Activated CD4-positive, alpha-beta T cell treated with anti-CD3 and anti-CD28 coated beads for 36 hours (primary cell): Measurements from ENCODE around the gene CYP4F8. TPM values are rescaled to one million over a fixed set of nuclear protein-coding genes. Genes with fewer than 3 reads are reported as not detected.
"Not testable (repeated sequence)": the region's sequence is repeated elsewhere in the genome, so short reads cannot be mapped to it uniquely, and the experiment has no call there.

Source experiments
- ATAC-seq: fragments of 200-7000 bp; cut with Tn5 transposase; one replicate; pipeline ENCODE4 v1.10.0; 2021; ENCODE audit warnings: mild to moderate bottlenecking, moderate library complexity
- CTCF ChIA-PET: fragments of 350-600 bp; sonication (Branson Sonifier 250); formaldehyde crosslinking; loops from one replicate; lab custom pipeline; 2021; ENCODE audit warnings: antibody characterized with exemption; lab: Charles Lee
- POLR2A ChIA-PET: fragments of 350-600 bp; sonication (Branson Sonifier 250); formaldehyde crosslinking; loops from one replicate; lab custom pipeline; 2021; ENCODE audit warnings: antibody characterized with exemption, inconsistent platforms; lab: Charles Lee
- DNase-seq: peaks from one replicate; pipeline ENCODE4 v3.0.0-alpha.2; 2020
- H3K27ac Mint-ChIP-seq: one replicate; pipeline ENCODE4 v1.8.0; 2021; ENCODE audit warnings: mixed read lengths
- H3K27me3 Mint-ChIP-seq: one replicate; pipeline ENCODE4 v1.8.0; 2021; ENCODE audit warnings: mixed read lengths
- H3K36me3 Mint-ChIP-seq: one replicate; pipeline ENCODE4 v1.8.0; 2021; ENCODE audit warnings: low read depth, mixed read lengths
- H3K4me1 Mint-ChIP-seq: one replicate; pipeline ENCODE4 v1.8.0; 2021; ENCODE audit warnings: mixed read lengths
- H3K4me3 Mint-ChIP-seq: one replicate; pipeline ENCODE4 v1.8.0; 2021; ENCODE audit warnings: mild to moderate bottlenecking, moderate library complexity, mixed read lengths
- H3K9me3 Mint-ChIP-seq: one replicate; pipeline ENCODE4 v1.8.0; 2021; ENCODE audit warnings: low read depth, mixed read lengths
- intact Hi-C, 2 experiments: fragments of 100-400 bp; cut with DNase I in 1 of 2; cut with micrococcal nuclease in 1 of 2; formaldehyde crosslinking; loops; one replicate each; pipeline versions ENCODE4 v1.14.2 to v1.15.1; 2022 to 2024; cut with DNase I, micrococcal nuclease
- total RNA-seq, 2 experiments: library from RNA; stranded (reverse); gene quantifications; one replicate each; pipeline ENCODE4 v1.2.3, GENCODE V29; 2021

The CYP4F8 gene
- total RNA-seq, 2 experiments from 2014 or later: not detected

- ATAC-seq: no peak
- H3K27ac Mint-ChIP-seq: no peak overlapping the region
- H3K4me1 Mint-ChIP-seq: no peaks in the 10 kb centered on the region
- no peak for DNase-seq
- H3K36me3 Mint-ChIP-seq: no peaks in the 10 kb centered on the region
- no peak overlapping the region for H3K4me3 Mint-ChIP-seq
- H3K9me3 Mint-ChIP-seq: no peaks in the 10 kb centered on the region
- POLR2A ChIA-PET: no interaction called here
- CTCF ChIA-PET: no interaction called here
- intact Hi-C loops: no loop called here
- peaks cover 28% of the 10 kb centered on the region for H3K27me3 Mint-ChIP-seq
Measured at GRCh38 chr19:15589760-15590451, 25.1 kb upstream of the CYP4F8 start.

DNA sequence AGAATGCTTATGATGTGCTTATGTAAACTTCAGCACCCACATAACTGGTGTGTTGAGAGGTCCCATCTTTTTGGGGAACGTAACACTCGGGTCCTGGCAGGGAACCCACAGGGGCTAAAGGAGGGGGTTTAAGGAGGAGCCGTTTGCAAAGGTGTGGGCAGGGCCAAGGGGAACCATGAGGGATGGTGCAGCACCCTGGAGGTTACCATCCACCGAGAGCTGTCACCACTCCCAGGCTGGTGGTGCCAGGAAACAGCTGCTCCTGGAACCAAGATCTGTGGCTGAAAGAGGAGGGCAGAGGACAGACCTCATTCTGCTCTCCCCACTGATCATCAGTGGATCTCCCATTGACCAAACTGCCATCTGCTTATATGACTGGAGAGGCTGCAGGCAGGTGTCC lies 23.2 kb upstream of the CYP4F8 start:
- no peaks in the 10 kb centered on the region for H3K4me1 Mint-ChIP-seq
- peaks cover 38% of the 10 kb centered on the region for H3K27me3 Mint-ChIP-seq
- no peak overlapping the region for H3K27ac Mint-ChIP-seq
- H3K36me3 Mint-ChIP-seq: peaks cover 3% of the 10 kb centered on the region
- DNase-seq: no peak
- ChIA-PET CTCF (no interaction called here), POLR2A (no interaction called here)
- intact Hi-C loops: no loop called here
- peaks cover 3% of the 10 kb centered on the region for H3K9me3 Mint-ChIP-seq
- no peak overlapping the region for H3K4me3 Mint-ChIP-seq
- ATAC-seq: no peak

DNA sequence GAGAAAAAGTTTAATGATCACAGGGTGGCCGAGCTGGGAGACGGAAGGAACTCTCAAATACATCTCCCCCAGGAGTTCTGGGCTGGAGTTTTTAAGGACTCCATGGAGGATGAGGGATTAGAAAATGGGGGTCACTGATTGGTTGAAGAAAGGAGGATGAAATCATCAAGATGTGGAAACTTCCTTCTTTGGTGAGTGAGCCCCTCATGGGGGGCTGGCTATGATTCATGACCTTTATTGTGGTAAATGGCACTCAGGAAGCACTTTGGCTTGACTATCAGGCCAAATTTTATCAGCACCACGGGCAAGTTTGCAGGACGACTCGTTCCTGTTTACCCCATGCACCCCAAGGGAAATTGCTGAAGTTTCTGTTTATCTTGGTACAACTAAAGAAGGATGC lies 22.5 kb upstream of the CYP4F8 start:
- ATAC-seq, H3K27ac Mint-ChIP-seq, intact Hi-C loops: not testable (repeated sequence)

DNA sequence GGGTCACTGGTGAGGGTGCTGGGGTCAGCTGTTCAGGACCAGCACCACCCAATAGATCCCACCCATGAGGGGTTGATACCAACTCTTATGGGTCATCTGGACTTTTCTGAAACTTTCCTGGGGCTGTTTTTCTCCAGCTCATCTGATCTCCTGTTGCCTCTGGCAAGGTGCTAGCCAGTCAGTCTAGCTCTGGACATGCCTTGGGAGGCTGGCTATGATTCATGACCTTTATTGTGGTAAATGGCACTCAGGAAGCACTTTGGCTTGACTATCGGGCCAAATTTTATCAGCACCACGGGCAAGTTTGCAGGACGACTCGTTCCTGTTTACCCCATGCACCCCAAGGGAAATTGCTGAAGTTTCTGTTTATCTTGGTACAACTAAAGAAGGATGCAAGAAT lies 21.3 kb upstream of the CYP4F8 start:
- CTCF ChIA-PET: not testable (repeated sequence)
- H3K27me3 Mint-ChIP-seq: peaks cover 35% of the 10 kb centered on the region

More for the DNA sequence above, 22.5 kb upstream of the CYP4F8 start:
- H3K27me3 Mint-ChIP-seq: peaks cover 38% of the 10 kb centered on the region
- H3K36me3 Mint-ChIP-seq, H3K4me3 Mint-ChIP-seq, CTCF ChIA-PET, POLR2A ChIA-PET, H3K4me1 Mint-ChIP-seq, DNase-seq, H3K9me3 Mint-ChIP-seq: not testable (repeated sequence)

DNA sequence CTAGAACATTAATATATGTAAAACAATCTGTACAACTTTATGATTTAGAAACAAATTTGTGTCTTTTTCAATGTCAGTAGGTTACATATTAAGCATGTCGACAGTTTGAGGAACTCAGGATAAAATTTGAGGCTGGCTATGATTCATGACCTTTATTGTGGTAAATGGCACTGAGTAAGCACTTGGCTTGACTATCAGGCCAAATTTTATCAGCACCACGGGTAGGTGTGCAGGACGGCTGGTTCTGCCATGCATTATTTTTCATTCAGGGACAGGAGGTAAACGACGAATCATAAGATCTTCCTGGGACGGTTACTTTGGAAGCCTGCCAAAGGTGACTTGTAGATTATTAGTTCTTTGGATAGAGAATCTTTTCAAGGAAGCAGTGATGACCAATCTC lies 19.9 kb upstream of the CYP4F8 start:
- no peak overlapping the region for H3K4me3 Mint-ChIP-seq
- DNase-seq: no peak
- H3K36me3 Mint-ChIP-seq: peaks cover 3% of the 10 kb centered on the region
- H3K4me1 Mint-ChIP-seq: no peaks in the 10 kb centered on the region
- H3K27ac Mint-ChIP-seq: no peak overlapping the region
- CTCF ChIA-PET: interaction anchor here (1.1 kb wide), 1 partner anchor 645 kb away, joined by 3 read pairs; no protein-coding TSS in a partner anchor
- ATAC-seq: no peak
- POLR2A ChIA-PET: no interaction called here
- H3K27me3 Mint-ChIP-seq: peaks cover 31% of the 10 kb centered on the region
- intact Hi-C loops: no loop called here
- peaks cover 4% of the 10 kb centered on the region for H3K9me3 Mint-ChIP-seq

More for the DNA sequence above, 21.3 kb upstream of the CYP4F8 start:
- DNase-seq, H3K36me3 Mint-ChIP-seq, H3K4me3 Mint-ChIP-seq, H3K9me3 Mint-ChIP-seq, H3K27ac Mint-ChIP-seq, POLR2A ChIA-PET, intact Hi-C loops, ATAC-seq, H3K4me1 Mint-ChIP-seq: not testable (repeated sequence)

- POLR2A ChIA-PET, H3K4me3 Mint-ChIP-seq, DNase-seq, H3K27ac Mint-ChIP-seq, H3K36me3 Mint-ChIP-seq, H3K9me3 Mint-ChIP-seq, H3K27me3 Mint-ChIP-seq, intact Hi-C loops, H3K4me1 Mint-ChIP-seq, ATAC-seq: not testable (repeated sequence)
- CTCF ChIA-PET: interaction anchor here (0.6 kb wide), 1 partner anchor 19 kb away, joined by 3 read pairs; no protein-coding TSS in a partner anchor
Measured at GRCh38 chr19:15607978-15608925, 6.8 kb upstream of the CYP4F8 start.

DNA sequence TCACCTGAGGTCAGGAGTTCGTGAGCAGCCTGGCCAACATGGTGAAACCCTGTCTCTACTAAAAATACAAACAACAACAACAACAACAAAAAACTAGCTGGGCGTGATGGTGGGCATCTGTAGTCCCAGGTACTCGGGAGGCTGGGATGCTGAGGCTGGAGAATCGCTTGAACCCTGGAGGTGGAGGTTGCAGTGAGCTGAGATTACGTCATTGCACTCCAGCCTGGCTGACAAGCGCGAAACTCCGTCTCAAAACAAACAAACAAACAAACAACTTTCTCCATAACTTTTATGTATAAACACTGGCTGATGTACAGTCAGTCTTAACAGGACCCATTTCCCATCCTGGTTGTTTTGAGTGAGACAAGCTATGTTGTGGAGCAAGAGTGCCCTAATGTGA lies 5.8 kb upstream of the CYP4F8 start:
- no peaks in the 10 kb centered on the region for H3K4me1 Mint-ChIP-seq
- ChIA-PET POLR2A (no interaction called here), CTCF (interaction anchor here (0.7 kb wide), 1 partner anchor 391 kb away, joined by 3 read pairs; no protein-coding TSS in a partner anchor)
- no peak for DNase-seq
- no peaks in the 10 kb centered on the region for H3K9me3 Mint-ChIP-seq
- no peak overlapping the region for H3K27ac Mint-ChIP-seq
- ATAC-seq: no peak
- intact Hi-C loops: no loop called here
- H3K27me3 Mint-ChIP-seq: no peaks in the 10 kb centered on the region
- H3K4me3 Mint-ChIP-seq: no peak overlapping the region
- no peaks in the 10 kb centered on the region for H3K36me3 Mint-ChIP-seq

DNA sequence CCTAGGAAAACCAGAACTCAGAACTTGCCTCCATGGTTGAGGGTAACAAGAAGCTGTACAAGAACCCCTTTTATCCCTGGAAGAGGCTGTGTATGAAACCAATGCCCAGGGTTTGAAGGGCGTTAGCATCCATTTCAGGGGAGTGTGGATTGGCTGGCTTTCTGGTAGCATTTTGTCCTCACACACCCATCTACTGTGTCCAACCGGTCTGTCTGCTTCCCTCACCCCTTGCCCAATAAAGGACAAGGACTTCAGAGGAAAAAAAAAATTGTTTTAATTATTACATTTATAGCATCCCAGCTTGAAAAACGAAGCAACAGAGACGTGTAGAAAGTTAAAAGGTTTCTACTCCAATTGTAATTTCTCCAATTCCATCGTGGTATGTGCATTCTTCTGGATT lies 2.7 kb upstream of the CYP4F8 start:
- no peak for DNase-seq
- Mint-ChIP-seq H3K36me3 (no peaks in the 10 kb centered on the region), H3K4me1 (no peaks in the 10 kb centered on the region), H3K9me3 (no peaks in the 10 kb centered on the region), H3K27me3 (no peaks in the 10 kb centered on the region), H3K27ac (no peak overlapping the region), H3K4me3 (no peak overlapping the region)
- intact Hi-C loops: no loop called here
- ChIA-PET POLR2A (no interaction called here), CTCF (no interaction called here)
- ATAC-seq: no peak

GRCh38 chr19:15613338-15613737 lies 1.7 kb upstream of the CYP4F8 start:
- DNase-seq (no peak), ATAC-seq (no peak)
- no peaks in the 10 kb centered on the region for H3K27me3 Mint-ChIP-seq
- no peaks in the 10 kb centered on the region for H3K36me3 Mint-ChIP-seq
- POLR2A ChIA-PET: no interaction called here
- intact Hi-C loops: no loop called here
- H3K4me3 Mint-ChIP-seq: no peak overlapping the region
- H3K4me1 Mint-ChIP-seq: no peaks in the 10 kb centered on the region
- no peak overlapping the region for H3K27ac Mint-ChIP-seq
- no peaks in the 10 kb centered on the region for H3K9me3 Mint-ChIP-seq
- CTCF ChIA-PET: no interaction called here

GRCh38 chr19:15615526-15615925 lies 508 bp downstream of the CYP4F8 start:
- ATAC-seq: no peak
- Mint-ChIP-seq H3K27me3 (peaks cover 2% of the 10 kb centered on the region), H3K4me1 (no peaks in the 10 kb centered on the region), H3K36me3 (no peaks in the 10 kb centered on the region), H3K9me3 (no peaks in the 10 kb centered on the region), H3K4me3 (no peak overlapping the region), H3K27ac (peak overlapping the region; percentile 37)
- ChIA-PET CTCF (no interaction called here), POLR2A (no interaction called here)
- no peak for DNase-seq
- intact Hi-C loops: no loop called here

DNA sequence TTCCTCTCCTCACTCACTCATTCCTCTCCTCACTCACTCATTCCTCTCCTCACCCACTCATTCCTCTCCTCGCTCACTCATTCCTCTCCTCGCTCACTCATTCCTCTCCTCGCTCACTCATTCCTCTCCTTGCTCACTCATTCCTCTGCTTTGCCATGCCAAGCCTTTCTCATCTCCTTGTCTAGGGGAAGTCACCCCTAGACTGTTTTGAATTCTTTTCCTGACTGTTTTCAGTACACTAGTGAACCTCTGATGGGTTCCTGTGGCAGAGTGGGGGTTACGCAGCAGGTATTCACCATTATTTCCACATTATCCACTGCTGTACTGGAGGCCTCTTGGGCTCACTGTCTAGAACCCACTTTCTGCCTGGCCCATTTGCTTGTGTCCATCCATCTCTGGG lies 1.2 kb downstream of the CYP4F8 start:
- no peaks in the 10 kb centered on the region for H3K9me3 Mint-ChIP-seq
- H3K27ac Mint-ChIP-seq: peak overlapping the region; percentile 37
- ChIA-PET POLR2A (no interaction called here), CTCF (interaction anchor here (0.6 kb wide), 1 partner anchor 101 kb away, joined by 4 read pairs; no protein-coding TSS in a partner anchor)
- no peak overlapping the region for H3K4me3 Mint-ChIP-seq
- no peak for DNase-seq
- intact Hi-C loops: no loop called here
- no peaks in the 10 kb centered on the region for H3K4me1 Mint-ChIP-seq
- peaks cover 2% of the 10 kb centered on the region for H3K27me3 Mint-ChIP-seq
- ATAC-seq: peak; percentile 30
- no peaks in the 10 kb centered on the region for H3K36me3 Mint-ChIP-seq
